Activated gamma-delta T cell (primary cell): Measurements from ENCODE around the gene PAX7.
"Not testable (repeated sequence)": the region's sequence is repeated elsewhere in the genome, so short reads cannot be mapped to it uniquely, and the experiment has no call there.

Experiments
- DNase-seq: peaks from one replicate; lab custom pipeline; 2025; lab: John Stamatoyannopoulos, UW

The PAX7 gene

DNA sequence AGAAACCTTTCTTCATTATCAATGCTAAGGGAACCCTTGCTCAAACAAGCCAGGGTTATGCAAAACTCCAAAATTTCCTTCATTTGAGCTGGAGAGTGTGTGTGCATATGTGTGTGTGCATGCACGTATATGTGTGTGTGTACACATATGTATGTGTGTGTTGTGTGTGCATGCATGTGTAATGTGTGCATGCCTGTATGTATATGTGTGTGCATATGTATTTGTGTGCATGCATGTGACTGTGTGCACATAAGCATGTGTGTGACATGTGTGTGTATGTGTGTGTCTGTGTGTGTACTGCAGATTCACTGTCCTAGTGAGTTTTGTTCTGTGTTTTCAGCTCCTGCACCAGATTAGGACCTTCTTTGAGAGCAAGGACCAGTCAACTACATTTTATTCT lies 28.2 kb downstream of the PAX7 start:
- no peak for DNase-seq

DNA sequence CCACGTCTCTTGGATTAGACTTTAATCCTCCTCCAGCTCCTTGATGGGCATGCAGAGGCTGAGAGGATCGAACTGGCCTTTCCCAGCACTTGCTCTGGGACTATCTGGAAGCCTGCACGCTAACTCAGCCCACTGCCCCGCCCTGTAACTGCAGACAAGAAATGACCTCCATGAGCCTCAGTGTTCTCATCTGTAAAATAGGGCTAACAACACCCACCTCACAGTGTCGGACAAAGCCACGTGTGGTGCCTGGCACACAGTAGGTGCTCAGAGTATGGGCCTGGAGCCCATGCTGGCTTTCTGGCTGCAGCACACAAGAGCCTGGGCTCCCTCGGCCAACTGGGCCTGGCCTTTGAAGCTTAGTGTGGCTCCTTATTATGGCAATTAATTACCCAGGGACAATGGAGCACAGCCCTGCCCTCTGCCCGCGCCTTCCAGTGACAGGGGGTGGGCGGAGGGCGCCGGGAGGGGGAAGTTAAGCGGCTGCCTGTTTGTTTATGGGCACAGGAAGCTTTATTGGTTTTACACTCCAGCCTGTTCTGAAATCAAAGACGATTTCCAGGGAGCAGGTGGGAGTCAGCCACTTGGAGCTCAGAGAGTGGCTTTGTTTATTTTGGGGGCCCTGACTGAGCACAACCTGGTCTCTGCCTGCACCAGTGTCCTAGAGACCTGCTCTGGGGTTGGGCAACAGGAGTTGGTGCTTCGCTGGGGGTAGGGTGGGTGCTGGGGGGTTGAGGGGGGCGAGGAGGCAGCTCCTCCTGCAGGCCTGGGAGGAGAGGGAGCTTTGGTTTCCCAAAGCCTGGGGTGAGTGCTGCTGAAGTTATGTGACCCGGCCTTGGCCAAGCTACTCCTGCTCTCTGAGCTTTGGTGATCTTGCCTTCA lies 31.0 kb downstream of the PAX7 start:
- DNase-seq, result no peak

DNA sequence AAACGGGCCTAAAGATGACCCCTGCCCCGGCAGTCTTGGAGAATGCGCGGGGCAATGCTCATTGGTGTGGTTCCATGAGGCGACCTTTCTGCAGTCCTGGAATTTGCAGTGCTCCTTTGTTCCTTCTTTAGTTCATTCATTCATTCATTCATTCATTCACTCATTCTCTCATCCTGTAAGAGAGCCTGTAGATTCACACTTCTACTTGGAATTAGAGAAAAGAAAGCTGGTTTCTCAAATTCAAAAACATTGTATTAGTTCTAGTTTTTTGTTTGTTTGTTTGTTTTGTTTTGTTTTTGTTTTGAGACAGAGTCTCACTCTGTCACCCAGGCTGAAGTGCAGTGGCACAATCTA lies 31.6 kb downstream of the PAX7 start:
- no peak for DNase-seq

DNA sequence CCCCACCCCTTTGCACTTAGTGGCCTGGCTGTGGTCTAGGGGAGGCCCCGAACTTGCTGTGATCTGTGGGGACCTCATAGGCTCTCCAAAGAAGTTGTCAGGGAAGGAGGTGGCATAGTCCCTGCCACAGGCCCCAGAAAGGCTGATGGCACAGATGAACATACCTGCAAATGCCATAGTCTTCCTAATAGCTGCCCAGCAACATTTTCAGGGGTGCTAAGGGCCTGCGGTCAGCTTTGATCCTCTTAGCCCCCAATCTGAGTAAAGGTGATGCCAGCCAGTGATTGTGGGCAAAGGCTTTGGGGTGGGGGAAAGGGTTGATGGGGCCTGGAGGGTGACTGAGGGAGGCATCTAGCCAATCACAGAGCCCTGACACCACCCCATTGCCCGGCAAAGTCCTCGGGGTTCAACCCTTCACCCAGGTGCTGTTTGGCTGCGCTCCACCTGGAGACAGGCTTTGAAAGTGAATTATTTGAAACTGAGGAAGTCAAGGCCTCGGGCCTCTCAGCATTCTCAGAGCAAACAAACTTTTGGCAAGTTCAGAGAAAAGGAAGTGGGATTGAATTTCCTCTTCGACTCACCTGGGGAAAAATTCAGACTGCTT lies 35.8 kb downstream of the PAX7 start:
- DNase-seq, result no peak

DNA sequence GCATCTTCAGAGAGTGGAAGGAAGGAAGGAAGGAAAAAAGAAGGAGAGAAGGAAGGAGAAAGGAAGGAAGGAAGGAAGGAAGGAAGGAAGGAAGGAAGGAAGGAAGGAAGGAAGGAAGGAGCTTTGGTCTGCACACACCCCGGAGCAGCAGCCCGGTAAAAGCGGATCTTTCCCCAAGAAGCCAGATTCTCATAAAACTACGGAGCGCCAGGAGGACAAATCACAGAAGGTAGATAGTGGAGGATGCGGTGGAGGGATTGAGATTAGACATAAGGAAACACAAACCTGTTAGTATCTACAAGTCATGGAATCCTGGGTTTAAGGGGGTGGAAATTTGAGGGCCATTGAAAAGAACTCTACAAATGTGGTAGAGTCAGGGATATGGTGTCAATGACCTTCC lies 36.7 kb downstream of the PAX7 start:
- no peak for DNase-seq

DNA sequence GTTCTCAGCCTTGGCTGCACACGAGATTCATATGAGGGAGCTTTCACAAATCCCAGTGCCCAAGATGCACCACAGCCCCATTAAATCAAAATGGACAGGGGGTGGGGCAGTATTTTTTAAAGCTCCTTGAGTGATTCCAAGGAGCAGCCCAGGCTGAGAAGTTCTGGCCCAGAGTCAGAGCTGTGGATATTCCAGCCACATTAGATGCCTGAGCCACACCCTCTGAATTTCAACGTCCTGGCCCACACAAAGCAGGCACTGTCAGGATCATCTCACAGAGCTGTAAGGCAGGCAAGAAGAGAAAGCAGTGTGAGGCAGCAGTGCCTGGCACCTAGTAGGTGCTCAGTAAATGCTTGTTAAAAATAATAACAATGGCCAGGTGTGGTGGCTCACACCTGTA lies 37.4 kb downstream of the PAX7 start:
- no peak for DNase-seq

DNA sequence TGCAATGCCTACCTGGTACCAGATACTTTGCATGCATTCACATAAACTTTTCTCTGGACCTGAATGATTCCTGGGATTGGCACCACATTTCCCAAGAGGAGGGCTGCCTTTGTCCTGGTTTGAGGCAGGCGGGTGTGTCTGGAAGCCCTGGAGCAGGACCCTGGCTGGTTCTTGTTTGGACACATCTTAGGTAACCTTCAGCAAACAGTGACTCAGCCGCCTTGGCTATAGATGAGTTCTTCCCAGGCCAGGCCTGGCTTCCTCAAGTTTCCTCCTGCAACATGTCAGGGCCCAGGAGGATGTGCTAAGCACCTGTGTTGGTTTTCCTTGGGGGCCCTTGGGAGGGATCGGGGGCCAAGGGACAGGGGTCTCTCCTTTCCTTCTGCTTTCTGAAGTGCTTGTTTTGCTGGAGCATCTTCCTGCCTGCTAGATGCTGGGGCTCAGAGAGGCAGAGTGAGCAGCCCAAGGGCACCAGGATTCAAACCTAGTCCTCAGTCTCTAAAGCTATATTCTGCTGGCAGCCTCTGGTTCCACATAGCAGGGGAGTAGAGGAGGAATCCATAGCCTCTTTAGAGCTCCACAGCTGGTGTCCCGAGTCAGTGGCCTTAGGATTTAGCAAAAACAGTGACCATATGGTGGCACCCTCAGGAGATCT lies 38.2 kb downstream of the PAX7 start:
- DNase-seq, result no peak

DNA sequence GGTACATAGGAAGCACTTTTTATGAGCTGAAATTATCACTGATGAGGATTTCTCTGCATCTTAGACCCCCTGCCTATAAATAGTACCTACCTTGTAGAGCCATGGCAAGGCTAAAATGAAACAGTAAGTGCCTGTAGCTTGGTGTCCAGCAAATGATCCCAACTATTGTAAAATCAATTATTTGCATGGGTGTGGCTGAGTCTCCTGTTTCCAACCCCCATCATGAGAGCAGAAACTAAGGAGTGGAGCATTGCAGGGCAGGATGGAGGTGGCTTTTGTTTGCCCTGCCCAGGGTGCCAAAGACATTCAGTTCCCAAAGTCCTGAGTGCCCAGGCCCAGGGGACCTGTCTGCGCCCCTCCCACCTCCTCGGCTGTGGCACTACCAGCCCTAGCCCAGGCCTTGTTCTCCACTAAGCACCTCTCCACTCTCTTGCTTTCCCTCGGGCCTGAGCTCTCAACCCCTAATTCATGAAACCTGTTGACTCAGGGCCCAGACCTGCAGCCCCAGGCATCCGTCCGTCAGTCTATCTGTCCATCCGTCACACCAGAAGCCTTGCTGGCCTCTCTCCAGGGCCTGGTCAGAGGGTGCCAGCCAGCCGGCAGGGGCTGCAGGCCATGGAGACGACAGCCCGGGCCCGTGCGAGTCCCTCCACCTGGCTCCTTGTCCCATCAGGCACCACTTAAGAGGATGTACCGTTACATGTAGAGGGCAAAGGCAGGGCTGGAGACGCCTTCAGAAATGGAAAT lies 39.6 kb downstream of the PAX7 start:
- DNase-seq, result no peak

DNA sequence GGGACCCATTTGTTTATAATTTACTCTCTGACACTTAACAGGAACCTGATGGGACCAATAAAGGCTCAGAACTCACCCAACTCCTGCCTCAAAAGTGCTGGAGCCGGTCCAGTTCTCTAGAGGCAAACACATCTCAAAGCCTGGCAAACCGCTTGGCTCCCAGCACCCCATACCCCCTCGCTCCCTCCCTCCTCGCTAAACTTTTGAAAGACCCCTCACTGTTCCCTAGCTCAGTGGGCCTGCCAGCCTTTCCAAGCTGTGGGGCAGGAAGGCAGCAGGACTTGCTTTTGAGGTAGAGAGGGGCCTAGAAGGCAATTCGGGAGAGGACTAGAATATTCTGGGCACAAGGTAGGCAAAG lies 40.2 kb downstream of the PAX7 start:
- DNase-seq, result no peak

DNA sequence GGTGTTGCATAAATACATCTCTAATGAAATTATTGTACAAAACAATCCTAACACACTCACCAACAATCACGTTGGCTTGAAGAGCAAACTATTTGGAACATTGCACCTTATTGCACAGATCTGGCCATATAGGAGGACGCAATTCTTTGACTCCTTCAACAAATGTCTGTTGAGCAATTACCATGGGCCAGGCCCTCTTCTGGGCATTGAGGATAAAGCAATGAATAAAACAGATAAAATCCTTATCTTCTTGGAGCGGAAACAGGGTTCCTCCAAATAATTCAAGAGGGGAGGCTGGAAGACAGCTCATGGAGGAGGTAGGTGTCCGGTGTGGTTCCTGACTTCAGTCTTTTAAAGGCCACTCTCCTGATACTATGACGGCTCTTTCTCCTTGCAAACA lies 43.3 kb downstream of the PAX7 start:
- DNase-seq, result no peak

DNA sequence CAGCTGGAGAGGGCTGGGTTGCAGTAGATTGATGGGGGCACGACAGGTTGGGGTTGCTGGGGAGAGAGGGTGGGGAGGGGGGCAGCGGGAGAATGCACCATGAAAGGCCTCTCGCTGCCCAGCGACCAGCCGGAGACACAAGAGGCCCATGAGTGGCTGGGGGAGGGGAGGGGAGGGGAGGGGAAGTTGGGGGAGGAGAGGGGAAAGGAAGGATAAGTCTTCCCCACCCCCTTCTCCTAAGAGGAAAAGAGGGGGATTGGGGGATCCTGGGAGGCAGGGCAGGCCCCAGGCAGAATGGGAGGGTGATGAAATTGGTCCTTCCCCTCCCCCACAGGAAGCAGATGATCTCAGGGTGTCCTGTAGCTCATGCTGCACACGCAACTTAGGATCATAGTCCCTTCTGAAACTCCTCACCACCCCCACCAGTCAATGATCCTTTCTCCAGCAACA lies 45.7 kb downstream of the PAX7 start:
- no peak for DNase-seq

DNA sequence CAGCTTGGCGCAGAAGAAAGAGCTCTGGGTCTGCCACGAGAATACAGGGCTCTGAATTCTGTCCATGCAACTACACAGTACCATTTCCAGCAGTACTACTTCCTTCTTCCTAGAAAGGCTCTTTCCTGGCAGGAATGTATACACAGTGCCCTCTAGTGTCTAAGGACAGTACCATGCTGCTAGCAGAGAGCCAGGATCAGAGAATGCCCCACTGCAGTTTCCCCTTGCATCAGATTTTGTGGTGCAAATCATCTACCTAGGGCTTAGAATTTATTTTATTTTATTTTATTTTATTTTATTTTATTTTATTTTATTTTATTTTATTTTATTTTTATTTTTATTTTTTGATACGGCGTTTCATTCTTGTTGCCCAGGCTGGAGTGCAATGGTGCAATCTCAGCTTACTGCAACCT lies 50.8 kb downstream of the PAX7 start:
- no peak for DNase-seq

DNA sequence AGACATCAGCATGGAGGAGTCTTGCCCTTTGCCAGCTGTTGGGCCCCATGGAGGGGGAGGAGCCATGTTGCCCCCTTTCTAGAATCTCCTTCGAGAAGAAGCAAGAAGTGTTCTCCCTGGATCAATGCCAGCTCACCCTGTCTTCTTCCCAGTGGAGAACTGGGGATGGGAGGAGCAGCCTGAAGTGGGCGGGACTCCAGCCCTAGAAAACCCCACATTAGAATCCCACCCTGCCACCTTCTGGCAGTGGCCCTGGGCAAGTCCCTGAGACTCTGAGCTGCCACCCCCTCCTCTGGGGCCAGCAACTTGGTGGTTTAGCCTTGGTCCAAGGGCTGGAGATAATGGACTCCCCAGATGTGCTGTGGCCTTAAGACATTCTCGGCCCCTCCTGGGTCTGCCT lies 51.7 kb downstream of the PAX7 start:
- no peak for DNase-seq

DNA sequence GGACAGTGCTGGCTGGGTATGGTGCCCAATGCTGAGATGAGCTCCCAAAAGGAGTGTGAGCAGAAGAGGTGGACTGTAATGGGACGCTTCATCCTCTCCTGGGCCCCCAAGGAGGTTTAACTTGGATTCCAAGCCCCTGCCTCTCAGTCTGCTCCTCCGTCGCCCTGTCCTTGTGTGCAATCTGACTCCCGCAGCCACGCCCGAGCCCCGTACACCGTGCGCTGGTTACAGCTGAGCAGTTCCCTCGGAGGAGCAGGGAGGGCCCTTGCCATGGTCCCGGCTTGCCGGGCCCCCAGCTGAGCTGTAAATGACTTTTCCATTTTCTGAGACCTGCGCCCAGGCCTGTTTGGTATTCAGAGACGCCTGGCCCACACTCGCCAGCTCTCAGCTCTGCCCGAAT lies 53.7 kb downstream of the PAX7 start:
- no peak for DNase-seq

DNA sequence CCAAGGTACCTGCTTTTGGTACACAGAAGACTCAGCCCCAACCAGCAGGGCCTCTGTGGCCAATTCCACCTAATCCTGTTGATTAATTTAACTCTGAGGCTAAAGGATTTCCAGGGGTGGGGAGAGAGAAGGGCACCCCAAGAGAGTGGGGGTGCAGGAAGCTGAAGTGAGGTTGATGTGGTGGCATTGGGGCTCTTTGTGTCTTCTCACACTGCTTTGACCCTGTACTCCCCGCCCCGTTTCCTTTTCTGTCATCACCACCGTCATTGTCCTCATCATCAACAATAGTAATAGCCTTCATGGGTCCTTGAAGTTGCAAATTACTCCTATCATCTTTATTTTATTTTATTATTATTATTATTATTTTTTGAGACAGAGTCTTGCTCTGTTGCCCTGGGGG lies 55.9 kb downstream of the PAX7 start:
- no peak for DNase-seq

DNA sequence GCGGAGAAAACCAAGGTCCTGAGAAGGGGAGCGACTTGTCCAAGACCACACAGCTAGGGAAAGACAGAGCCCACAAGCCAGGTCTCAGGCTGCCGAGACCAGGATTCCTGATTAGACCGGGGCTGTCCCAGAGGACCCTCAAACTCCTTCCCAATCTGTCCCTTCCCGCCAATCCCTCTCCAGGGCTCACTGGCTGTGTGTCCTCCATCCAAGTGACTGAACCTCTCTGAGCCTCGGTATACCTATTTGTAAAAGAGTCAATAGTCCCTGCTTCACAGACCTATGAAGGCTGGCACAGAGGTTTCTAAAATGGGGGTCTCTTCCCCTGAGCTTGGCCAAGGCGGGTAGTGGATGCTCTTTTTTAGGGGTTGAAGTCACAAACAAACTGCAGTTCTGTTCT lies 56.6 kb downstream of the PAX7 start:
- DNase-seq, result no peak

DNA sequence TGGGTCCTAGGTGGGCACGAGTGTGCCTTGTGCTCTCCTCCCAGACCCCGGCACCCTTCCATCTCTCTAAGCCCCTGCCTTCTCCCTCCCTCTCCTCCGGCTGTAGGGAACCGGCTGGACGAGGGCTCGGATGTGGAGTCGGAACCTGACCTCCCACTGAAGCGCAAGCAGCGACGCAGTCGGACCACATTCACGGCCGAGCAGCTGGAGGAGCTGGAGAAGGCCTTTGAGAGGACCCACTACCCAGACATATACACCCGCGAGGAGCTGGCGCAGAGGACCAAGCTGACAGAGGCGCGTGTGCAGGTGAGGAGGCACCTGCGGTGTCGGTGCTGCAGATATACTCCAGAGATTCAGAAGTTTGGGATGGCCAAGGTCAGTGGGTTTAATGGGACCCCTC lies 61.0 kb downstream of the PAX7 start:
- no peak for DNase-seq

DNA sequence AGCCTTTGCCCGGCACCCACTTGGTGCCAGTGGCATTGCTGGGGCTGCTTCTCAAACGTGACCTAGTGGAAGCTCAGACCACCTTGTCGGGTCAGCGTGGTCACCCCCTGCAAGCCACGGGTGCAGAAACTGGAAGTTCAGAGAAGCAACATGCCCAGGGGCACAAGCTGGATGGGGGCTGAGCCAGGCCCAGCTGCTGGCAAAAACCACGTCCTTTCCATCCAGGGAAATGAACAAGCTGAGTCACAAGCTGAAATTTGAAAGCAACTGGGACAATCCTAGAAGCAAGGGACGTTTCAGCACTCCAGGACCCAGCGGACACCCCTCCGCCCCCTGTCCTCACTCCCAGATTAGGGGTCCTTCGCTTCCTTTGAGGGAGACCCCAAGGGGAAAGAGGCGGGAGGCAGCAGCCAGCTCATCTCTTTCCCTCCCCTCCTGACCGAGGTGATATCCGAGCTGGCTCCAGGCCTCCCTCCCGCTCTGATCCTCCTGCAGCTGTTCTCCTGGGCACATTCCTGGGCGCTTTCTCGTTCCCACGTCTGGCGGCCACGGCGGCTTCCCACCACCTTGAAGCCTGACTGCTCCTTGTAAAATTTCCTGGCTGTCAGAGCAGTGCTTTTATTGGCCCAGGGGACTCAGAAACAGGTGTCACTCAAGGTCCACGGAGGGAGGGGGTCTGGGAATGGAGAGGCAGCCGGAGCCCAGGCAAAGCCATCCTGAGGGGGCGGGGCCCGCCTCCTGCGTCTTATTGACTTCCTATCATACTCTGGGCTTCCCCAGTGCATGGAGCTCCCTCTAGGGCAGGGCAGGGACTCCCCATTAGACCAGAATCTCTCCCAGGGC lies 62.8 kb downstream of the PAX7 start:
- DNase-seq, result no peak

DNA sequence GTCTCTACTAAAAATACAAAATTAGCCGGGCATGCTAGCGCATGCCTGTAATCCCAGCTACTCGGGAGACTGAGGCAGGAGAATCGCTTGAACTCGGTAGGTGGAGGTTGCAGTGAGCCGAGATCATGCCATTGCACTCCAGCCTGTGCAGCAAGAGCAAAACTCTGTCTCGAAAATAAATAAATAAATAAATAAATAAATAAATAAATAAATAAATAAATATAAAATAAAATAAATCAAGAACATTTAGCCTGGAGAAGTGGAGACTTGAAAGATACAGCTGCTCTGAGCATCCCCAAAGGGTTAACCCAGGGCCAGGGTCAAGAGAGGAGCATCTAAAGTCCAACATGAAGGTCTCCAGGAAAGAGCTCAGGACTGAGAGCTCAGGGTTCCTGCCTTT lies 63.6 kb downstream of the PAX7 start:
- DNase-seq, result not testable (repeated sequence)

DNA sequence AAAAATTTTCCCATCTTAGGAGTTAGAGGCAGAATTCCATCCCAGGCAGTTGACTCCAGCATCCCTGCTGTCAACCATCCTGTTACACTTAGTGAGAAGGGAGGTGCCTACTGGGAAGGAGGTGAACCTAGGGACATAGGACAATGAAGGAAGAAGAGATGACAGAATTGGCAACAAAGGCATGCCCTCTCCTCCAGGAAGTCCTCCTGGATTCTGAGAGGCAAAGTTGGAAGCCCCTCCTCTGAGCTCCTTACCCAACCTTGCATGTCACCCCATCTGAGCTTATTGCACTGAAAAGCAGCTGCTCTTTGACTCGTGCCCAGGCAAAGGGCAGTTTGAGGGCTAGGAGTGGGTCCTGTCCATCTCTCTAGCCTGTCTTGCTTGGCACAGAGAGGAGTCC lies 66.9 kb downstream of the PAX7 start:
- no peak for DNase-seq

DNA sequence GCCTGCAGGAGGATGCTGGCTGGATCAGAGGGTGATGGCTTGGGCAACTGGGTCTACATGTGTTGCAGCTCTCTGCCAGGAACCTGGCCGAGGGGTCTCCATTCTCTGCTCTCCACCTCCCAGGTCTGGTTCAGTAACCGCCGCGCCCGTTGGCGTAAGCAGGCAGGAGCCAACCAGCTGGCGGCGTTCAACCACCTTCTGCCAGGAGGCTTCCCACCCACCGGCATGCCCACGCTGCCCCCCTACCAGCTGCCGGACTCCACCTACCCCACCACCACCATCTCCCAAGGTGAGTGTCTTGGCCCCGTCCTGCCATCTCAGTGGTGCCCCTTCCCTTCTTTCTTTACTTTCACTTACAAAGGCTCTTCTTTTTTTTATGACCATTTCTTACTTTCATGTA lies 69.9 kb downstream of the PAX7 start:
- no peak for DNase-seq

DNA sequence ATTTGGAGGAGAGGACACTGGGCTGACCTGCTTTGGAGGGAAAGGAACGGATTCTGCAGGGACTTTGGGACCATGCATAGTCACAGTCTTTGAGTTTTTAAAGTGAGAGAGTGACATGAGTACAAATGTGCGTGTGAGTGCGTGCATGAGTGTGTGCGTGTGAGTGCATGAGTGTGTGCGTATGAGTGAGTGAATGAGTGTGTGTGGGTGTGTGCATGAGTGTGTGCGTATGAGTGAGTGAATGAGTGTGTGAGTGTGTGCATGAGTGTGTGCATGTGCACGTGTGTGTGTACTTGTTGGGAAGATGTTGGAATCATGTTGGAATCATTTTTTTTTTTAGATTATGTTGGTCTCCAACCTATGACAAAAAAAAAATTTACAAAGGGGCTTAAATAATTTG lies 70.5 kb downstream of the PAX7 start:
- DNase-seq, result no peak
